Mesothelial cell of epicardium (in vitro differentiated cells): ENCODE results near the gene RBMS1. TPM values are rescaled to one million over a fixed set of nuclear protein-coding genes. Genes with fewer than 3 reads are reported as not detected.

ENCODE experiments used
- DNase-seq, 2 experiments: peaks; one replicate each; pipeline ENCODE4 v3.0.0; 2021; ENCODE audit warnings: low spot score in 2 of 2; ENCODE audit not compliant: unreplicated experiment in 2 of 2
- H3K27ac Mint-ChIP-seq: 2 replicates; pipeline ENCODE4 v1.8.0; 2021; ENCODE audit warnings: mixed read lengths
- H3K27me3 Mint-ChIP-seq: 2 replicates; pipeline ENCODE4 v1.8.0; 2021; ENCODE audit warnings: low read depth, mixed read lengths
- H3K36me3 Mint-ChIP-seq: 2 replicates; pipeline ENCODE4 v1.8.0; 2021; ENCODE audit warnings: mixed read lengths
- H3K4me1 Mint-ChIP-seq: 2 replicates; pipeline ENCODE4 v1.8.0; 2021; ENCODE audit warnings: mixed read lengths
- H3K4me3 Mint-ChIP-seq: 2 replicates; pipeline ENCODE4 v1.8.0; 2021; ENCODE audit warnings: mild to moderate bottlenecking, moderate library complexity, mixed read lengths
- H3K9me3 Mint-ChIP-seq: 2 replicates; pipeline ENCODE4 v1.8.0; 2021; ENCODE audit warnings: mixed read lengths
- CTCF ChIP-seq: fragments of 200-600 bp; sonication (generic); IDR thresholded peaks from one replicate; pipeline ENCODE4 v1.5.0; 2021; ENCODE audit warnings: antibody characterized with exemption; ENCODE audit not compliant: unreplicated experiment
- total RNA-seq: library from RNA; stranded (reverse); gene quantifications from 3 replicates; pipeline ENCODE4 v1.2.1, GENCODE V29; 2021

Gene RBMS1
- total RNA-seq, 1 donor from 2014 or later = 128 TPM

GRCh38 chr2:160319700-160320099, 173.9 kb downstream of the RBMS1 start:
- TF ChIP-seq CTCF = no peak
- Mint-ChIP-seq H3K4me3 (no peak overlapping the region), H3K27ac (no peak overlapping the region), H3K4me1 (peaks cover 22% of the 10 kb centered on the region), H3K9me3 (no peaks in the 10 kb centered on the region), H3K27me3 (no peaks in the 10 kb centered on the region), H3K36me3 (peaks cover 5% of the 10 kb centered on the region)
- no peak for DNase-seq

GRCh38 chr2:160318218-160318617, 175.4 kb downstream of the RBMS1 start:
- Mint-ChIP-seq H3K36me3 (peaks cover 5% of the 10 kb centered on the region), H3K4me1 (peaks cover 16% of the 10 kb centered on the region), H3K9me3 (no peaks in the 10 kb centered on the region)

GRCh38 chr2:160317181-160318099, 176.2 kb downstream of the RBMS1 start:
- Mint-ChIP-seq H3K4me3 (no peak overlapping the region), H3K27me3 (no peaks in the 10 kb centered on the region), H3K36me3 (peaks cover 5% of the 10 kb centered on the region), H3K4me1 (peaks cover 16% of the 10 kb centered on the region), H3K27ac (no peak overlapping the region), H3K9me3 (no peaks in the 10 kb centered on the region)
- no peak for DNase-seq
- no peak for TF ChIP-seq CTCF

More at GRCh38 chr2:160318218-160318617, 175.4 kb downstream of the RBMS1 start:
- Mint-ChIP-seq H3K27ac (no peak overlapping the region), H3K27me3 (no peaks in the 10 kb centered on the region), H3K4me3 (no peak overlapping the region)
- no peak for TF ChIP-seq CTCF
- DNase-seq = no peak

GRCh38 chr2:160315337-160315736, 178.3 kb downstream of the RBMS1 start:
- H3K4me1 Mint-ChIP-seq = peaks cover 5% of the 10 kb centered on the region
- no peaks in the 10 kb centered on the region for H3K9me3 Mint-ChIP-seq
- H3K4me3 Mint-ChIP-seq = no peak overlapping the region
- no peak for DNase-seq
- H3K27me3 Mint-ChIP-seq = no peaks in the 10 kb centered on the region
- peaks cover 10% of the 10 kb centered on the region for H3K36me3 Mint-ChIP-seq
- no peak overlapping the region for H3K27ac Mint-ChIP-seq
- TF ChIP-seq CTCF = no peak

GRCh38 chr2:160310118-160310828, 183.3 kb downstream of the RBMS1 start:
- H3K36me3 Mint-ChIP-seq = peaks cover 21% of the 10 kb centered on the region
- no peak for DNase-seq
- H3K27me3 Mint-ChIP-seq = no peaks in the 10 kb centered on the region
- no peak overlapping the region for H3K27ac Mint-ChIP-seq
- peaks cover 6% of the 10 kb centered on the region for H3K4me1 Mint-ChIP-seq
- H3K9me3 Mint-ChIP-seq = no peaks in the 10 kb centered on the region
- TF ChIP-seq CTCF = no peak
- H3K4me3 Mint-ChIP-seq = no peak overlapping the region
